H9 (cell line): Measurements from ENCODE around the gene SH2D2A. TPM values are rescaled to one million over a fixed set of nuclear protein-coding genes. Genes with fewer than 3 reads are reported as not detected.

Experiments
- DNase-seq: peaks from one replicate; pipeline ENCODE4 v3.0.0-alpha.2; 2017
- H2AFZ ChIP-seq: one replicate; pipeline ENCODE4 v1.6.1; 2013; ENCODE audit warnings: mild to moderate bottlenecking, low read length, control low read depth, moderate library complexity
- H2AK5ac ChIP-seq: 2 replicates; pipeline ENCODE4 v1.6.1; 2013; ENCODE audit warnings: low read length, control low read depth, mixed read lengths; ENCODE audit not compliant: insufficient read length
- H2BK120ac ChIP-seq: one replicate; pipeline ENCODE4 v1.6.1; 2013; ENCODE audit warnings: low read depth, mild to moderate bottlenecking, low read length, control low read depth, inconsistent platforms; ENCODE audit not compliant: poor library complexity, severe bottlenecking
- H2BK12ac ChIP-seq: 2 replicates; pipeline ENCODE4 v1.6.1; 2013; ENCODE audit warnings: low read length, control low read depth, mixed read lengths, low read depth; ENCODE audit not compliant: insufficient read length
- H2BK15ac ChIP-seq: 2 replicates; pipeline ENCODE4 v1.6.1; 2013; ENCODE audit warnings: low read depth, low read length, control low read depth
- H2BK20ac ChIP-seq: one replicate; pipeline ENCODE4 v1.6.1; 2013; ENCODE audit warnings: low read depth, mild to moderate bottlenecking, low read length, control low read depth, inconsistent platforms; ENCODE audit not compliant: poor library complexity, severe bottlenecking
- H2BK5ac ChIP-seq: 2 replicates; pipeline ENCODE4 v1.6.1; 2013; ENCODE audit warnings: low read length, control low read depth, mixed read lengths; ENCODE audit not compliant: insufficient read length
- H3K14ac ChIP-seq: 2 replicates; pipeline ENCODE4 v1.6.1; 2013; ENCODE audit warnings: low read length, control low read depth; ENCODE audit not compliant: insufficient read depth
- H3K18ac ChIP-seq: 2 replicates; pipeline ENCODE4 v1.6.1; 2013; ENCODE audit warnings: low read depth, mild to moderate bottlenecking, mixed read lengths, low read length, control low read depth; ENCODE audit not compliant: insufficient read length
- H3K23ac ChIP-seq: 2 replicates; pipeline ENCODE4 v1.6.1; 2013; ENCODE audit warnings: low read length, control low read depth, mixed read lengths, low read depth; ENCODE audit not compliant: insufficient read length
- H3K23me2 ChIP-seq: 2 replicates; pipeline ENCODE4 v1.6.1; 2013; ENCODE audit warnings: low read depth, mild to moderate bottlenecking, mixed read lengths, low read length, control low read depth; ENCODE audit not compliant: insufficient read length, poor library complexity, severe bottlenecking
- H3K27ac ChIP-seq: 2 replicates; pipeline ENCODE4 v1.5.1; 2013; ENCODE audit warnings: low read length, control low read depth, mixed read lengths, low read depth; ENCODE audit not compliant: insufficient read length
- H3K27me3 ChIP-seq: 2 replicates; pipeline ENCODE4 v1.6.1; 2013; ENCODE audit warnings: low read length, control low read depth, inconsistent platforms; ENCODE audit not compliant: insufficient read depth
- H3K4ac ChIP-seq: 2 replicates; pipeline ENCODE4 v1.6.1; 2013; ENCODE audit warnings: low read depth, mild to moderate bottlenecking, control low read depth, inconsistent platforms, low read length, moderate library complexity
- H3K4me1 ChIP-seq: 2 replicates; pipeline ENCODE4 v1.6.1; 2013; ENCODE audit warnings: low read length, control low read depth, inconsistent platforms; ENCODE audit not compliant: insufficient read depth
- H3K4me2 ChIP-seq: 2 replicates; pipeline ENCODE4 v1.6.1; 2013; ENCODE audit warnings: low read length, control low read depth, mixed read lengths; ENCODE audit not compliant: insufficient read length, insufficient read depth
- H3K56ac ChIP-seq: 2 replicates; pipeline ENCODE4 v1.6.1; 2013; ENCODE audit warnings: low read depth, mild to moderate bottlenecking, mixed read lengths, low read length, control low read depth; ENCODE audit not compliant: insufficient read length
- H3K79me1 ChIP-seq: 2 replicates; pipeline ENCODE4 v1.6.1; 2013; ENCODE audit warnings: low read depth, mild to moderate bottlenecking, moderate library complexity, low read length, control low read depth, inconsistent platforms; ENCODE audit not compliant: insufficient read depth, poor library complexity, severe bottlenecking
- H3K79me2 ChIP-seq: 2 replicates; pipeline ENCODE4 v1.6.1; 2013; ENCODE audit warnings: low read length, control low read depth, inconsistent platforms; ENCODE audit not compliant: insufficient read depth
- H3K9ac ChIP-seq: 2 replicates; pipeline ENCODE4 v1.6.1; 2013; ENCODE audit warnings: low read length, control low read depth, mixed read lengths; ENCODE audit not compliant: insufficient read length; ENCODE audit errors: extremely low read depth
- H3K9me3 ChIP-seq: one replicate; pipeline ENCODE4 v1.6.1; 2013; ENCODE audit warnings: low read depth, low read length, inconsistent platforms; ENCODE audit not compliant: control insufficient read depth
- H3T11ph ChIP-seq: one replicate; pipeline ENCODE4 v1.6.1; 2013; ENCODE audit warnings: mild to moderate bottlenecking, low read length, control low read depth, inconsistent platforms
- H4K20me1 ChIP-seq: one replicate; pipeline ENCODE4 v1.6.1; 2013; ENCODE audit not compliant: control insufficient read depth, insufficient read length, insufficient read depth
- H4K5ac ChIP-seq: 2 replicates; pipeline ENCODE4 v1.6.1; 2013; ENCODE audit warnings: low read depth, mild to moderate bottlenecking, mixed read lengths, low read length, control low read depth; ENCODE audit not compliant: insufficient read length
- H4K8ac ChIP-seq: replicated peaks from 2 replicates; pipeline ENCODE4 v1.6.1; 2013; ENCODE audit warnings: low read length, control low read depth, mixed read lengths, low read depth; ENCODE audit not compliant: insufficient read length
- H4K91ac ChIP-seq: 2 replicates; pipeline ENCODE4 v1.6.1; 2013; ENCODE audit warnings: low read depth, mild to moderate bottlenecking, moderate library complexity, mixed read lengths, low read length, control low read depth; ENCODE audit not compliant: insufficient read length
- H3K27ac Mint-ChIP-seq, 3 experiments: 2 replicates in 2 of 3; 3 replicates in 1 of 3; pipeline ENCODE4 v1.8.0; 2020 to 2021; ENCODE audit warnings: mixed read lengths in 3 of 3, mild to moderate bottlenecking in 1 of 3, moderate library complexity in 1 of 3
- H3K27me3 Mint-ChIP-seq: 2 replicates; pipeline ENCODE4 v1.8.0; 2021; ENCODE audit warnings: low read depth, mild to moderate bottlenecking, moderate library complexity, mixed read lengths
- H3K36me3 Mint-ChIP-seq, 3 experiments: 2 replicates in 2 of 3; 3 replicates in 1 of 3; pipeline ENCODE4 v1.8.0; 2020 to 2021; ENCODE audit warnings: low read depth in 3 of 3, mixed read lengths in 3 of 3; ENCODE audit not compliant: insufficient read depth in 1 of 3
- H3K4me1 Mint-ChIP-seq, 2 experiments: 2 replicates each; pipeline ENCODE4 v1.8.0; 2020; ENCODE audit warnings: mixed read lengths in 2 of 2
- H3K4me3 Mint-ChIP-seq, 2 experiments: 2 replicates in 1 of 2; 3 replicates in 1 of 2; pipeline ENCODE4 v1.8.0; 2020 to 2021; ENCODE audit warnings: mild to moderate bottlenecking in 2 of 2, mixed read lengths in 2 of 2, moderate library complexity in 1 of 2
- H3K9me3 Mint-ChIP-seq, 2 experiments: 2 replicates in 1 of 2; 3 replicates in 1 of 2; pipeline ENCODE4 v1.8.0; 2020; ENCODE audit warnings: mild to moderate bottlenecking in 2 of 2, mixed read lengths in 2 of 2, moderate library complexity in 1 of 2
- CTCF ChIP-seq: fragments of 200-600 bp; sonication (generic); conservative IDR thresholded peaks from 3 replicates; pipeline ENCODE4 v1.8.0; 2021; ENCODE audit warnings: antibody characterized with exemption, mild to moderate bottlenecking
- WGBS: extraction: QIAGEN DNeasy Blood & Tissue Kit; methylation state at CpG from one replicate; pipeline ENCODE4 v1.1.7; 2013; ENCODE audit warnings: missing lambda C conversion rate, low lambda C conversion rate, mixed read lengths; ENCODE audit not compliant: insufficient read length; ENCODE audit errors: extremely low coverage; 5-methylcytosine and 5-hydroxymethylcytosine counted together
- total RNA-seq: library from RNA; stranded (reverse); gene quantifications from 2 replicates; pipeline ENCODE4 v1.2.1, GENCODE V29; 2021

Gene SH2D2A
- total RNA-seq, 1 experiment from 2014 or later, result 2.0 TPM

- Mint-ChIP-seq H3K36me3 (no peaks in the 10 kb centered on the region), H3K27me3 (peaks cover 77% of the 10 kb centered on the region), H3K4me1 (peaks cover 4 to 30% of the 10 kb centered on the region in 2 experiments), H3K4me3 (no peak overlapping the region), H3K27ac (no peak overlapping the region), H3K9me3 (no peaks in the 10 kb centered on the region; a peak in 2 of 5 replicates)
- no peak for TF ChIP-seq CTCF
- no peak overlapping the region for H3K9ac ChIP-seq
- H4K91ac ChIP-seq, result no peak overlapping the region
- no peak overlapping the region for H3K27ac ChIP-seq
- no peaks in the 10 kb centered on the region for H3K79me2 ChIP-seq
- no peak overlapping the region for H3K4me2 ChIP-seq
- H3K4ac ChIP-seq, result no peak overlapping the region
- H3K4me1 ChIP-seq, result no peaks in the 10 kb centered on the region; the same call in 1 of the 2 replicates
- no peak overlapping the region for H2BK5ac ChIP-seq
- no peaks in the 10 kb centered on the region for H3K79me1 ChIP-seq
- H4K8ac ChIP-seq, result no peak overlapping the region
- no CpG with 5 or more reads among the region's 9 CpGs for WGBS
- no peak overlapping the region for H3K14ac ChIP-seq
- H4K20me1 ChIP-seq, result no peaks in the 10 kb centered on the region
- no peak overlapping the region for H2BK120ac ChIP-seq
- H2AFZ ChIP-seq, result no peak overlapping the region
- H3K27me3 ChIP-seq, result peaks cover 37% of the 10 kb centered on the region; the same call in 1 of the 2 replicates
- H2AK5ac ChIP-seq, result no peak overlapping the region
- no peak overlapping the region for H3K23ac ChIP-seq
- H3T11ph ChIP-seq, result no peak overlapping the region
- no peaks in the 10 kb centered on the region for H3K9me3 ChIP-seq
- no peak overlapping the region for H2BK20ac ChIP-seq
- DNase-seq, result no peak
- H3K18ac ChIP-seq, result no peak overlapping the region
- H3K56ac ChIP-seq, result no peak overlapping the region
- no peak overlapping the region for H2BK12ac ChIP-seq
- no peak overlapping the region for H4K5ac ChIP-seq
- H3K23me2 ChIP-seq, result peaks cover 2% of the 10 kb centered on the region
- H2BK15ac ChIP-seq, result no peak overlapping the region
Observed at GRCh38 chr1:156865258-156865657, 48.6 kb upstream of the SH2D2A start.
